HG03064 (cell line): ENCODE data around the gene TARM1.
"Not testable (repeated sequence)": the region's sequence is repeated elsewhere in the genome, so short reads cannot be mapped to it uniquely, and the experiment has no call there.

Experiments used
- ATAC-seq: cut with Tn5 transposase; IDR thresholded peaks from one replicate; pipeline ENCODE4 v1.9.1; 2021; ENCODE audit warnings: low read depth; ENCODE audit not compliant: unreplicated experiment

The TARM1 gene

DNA sequence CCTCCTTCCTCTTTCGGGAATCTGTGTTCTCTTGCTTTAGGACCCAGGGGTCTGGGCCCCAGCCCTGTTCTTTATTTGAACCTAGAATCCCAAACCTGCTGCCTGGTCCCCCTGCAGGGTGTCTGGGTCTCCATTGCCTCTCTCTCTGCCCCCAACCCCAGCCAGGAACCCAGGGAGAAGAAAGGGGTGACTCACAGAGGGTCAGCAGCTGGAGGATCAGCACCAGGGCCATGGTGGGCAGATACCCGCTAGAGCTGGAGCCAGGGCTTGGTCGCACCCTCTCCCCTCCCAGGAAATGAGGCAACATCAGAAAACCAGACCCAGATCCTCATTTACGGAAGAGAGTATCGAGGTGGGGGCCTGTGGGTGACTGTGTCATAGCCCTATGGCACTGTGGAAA, 19.4 kb upstream of the TARM1 start, which contains the start of gene OSCAR:
TSS of gene OSCAR (minus strand) at position 243 of the 400 bp plus-strand sequence. CDS start at position 232, 11 bp downstream.
- ATAC-seq: no peak

DNA sequence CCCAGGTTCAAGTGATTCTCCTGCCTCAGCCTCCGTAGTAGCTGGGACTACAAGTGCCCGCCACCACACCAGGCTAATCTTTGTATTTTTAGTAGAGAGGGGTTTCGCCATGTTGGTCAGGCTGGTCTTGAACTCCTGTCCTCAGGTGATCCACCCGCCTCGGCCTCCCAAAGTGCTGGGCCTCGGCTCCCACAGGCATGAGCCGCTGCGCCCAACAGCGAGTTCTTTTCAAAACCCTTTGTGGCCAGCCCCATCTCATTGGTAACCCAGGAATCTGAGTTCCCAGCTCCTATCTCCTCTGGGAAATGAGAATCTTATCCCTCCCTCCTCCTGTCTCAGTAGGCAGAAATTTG, 18.7 kb upstream of the TARM1 start:
- ATAC-seq: not testable (repeated sequence)

DNA sequence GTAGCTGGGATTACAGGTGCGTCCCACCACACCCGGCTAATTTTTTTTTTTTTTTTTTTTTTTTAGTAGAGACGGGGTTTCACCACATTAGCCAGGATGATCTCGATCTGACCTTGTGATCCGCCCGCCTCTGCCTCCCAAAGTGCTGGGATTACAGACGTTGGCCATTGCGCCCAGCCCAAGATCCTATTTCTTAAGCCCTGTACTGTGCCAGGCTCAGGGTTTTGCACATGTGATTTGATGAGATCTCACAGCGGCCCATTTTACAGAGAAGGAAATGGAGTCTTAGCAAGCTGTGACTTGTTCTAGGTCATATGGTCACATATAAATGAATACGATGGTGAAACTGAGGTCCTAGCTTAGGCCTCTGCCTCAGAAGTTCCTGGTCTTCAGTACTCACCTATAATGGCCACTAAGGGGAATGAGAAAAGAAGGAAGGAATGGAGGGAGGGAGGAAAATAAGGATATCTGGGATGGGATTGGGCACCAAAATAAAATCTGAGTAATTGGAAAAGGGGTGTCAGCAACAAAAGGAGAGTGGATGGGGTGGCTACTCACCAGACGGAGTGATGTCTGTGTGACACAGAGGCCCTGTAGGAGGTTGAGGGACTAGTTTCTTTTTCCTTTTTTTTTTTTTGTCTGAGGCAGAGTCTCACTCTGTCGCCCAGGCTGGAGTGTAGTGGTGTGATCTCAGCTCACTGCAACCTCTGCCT, 18.2 kb upstream of the TARM1 start:
- no peak for ATAC-seq

DNA sequence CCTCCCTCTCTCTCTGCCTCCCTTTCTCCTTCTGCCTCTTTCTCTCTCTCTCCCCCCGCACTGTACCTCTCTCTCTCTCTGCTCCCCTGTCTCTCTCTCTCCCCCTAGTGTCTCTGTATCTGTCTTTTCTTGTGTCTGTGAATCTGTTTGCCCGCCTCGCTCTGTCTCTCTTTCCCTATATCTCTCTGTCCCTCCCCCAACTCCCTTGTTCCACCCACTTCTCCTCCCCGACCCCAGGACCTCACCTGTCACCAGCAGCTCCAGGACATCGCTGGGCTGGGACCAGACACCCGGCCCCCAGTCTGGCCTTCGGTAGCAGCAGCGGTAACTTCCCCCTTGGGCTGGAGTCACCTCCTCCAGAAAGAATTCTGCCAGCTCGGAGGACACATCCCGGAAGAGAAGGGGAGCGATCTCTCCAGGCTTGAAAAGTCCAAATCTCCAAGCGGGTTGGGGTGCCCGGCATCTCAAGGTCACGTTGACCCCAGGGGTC, 15.5 kb upstream of the TARM1 start:
- no peak for ATAC-seq

DNA sequence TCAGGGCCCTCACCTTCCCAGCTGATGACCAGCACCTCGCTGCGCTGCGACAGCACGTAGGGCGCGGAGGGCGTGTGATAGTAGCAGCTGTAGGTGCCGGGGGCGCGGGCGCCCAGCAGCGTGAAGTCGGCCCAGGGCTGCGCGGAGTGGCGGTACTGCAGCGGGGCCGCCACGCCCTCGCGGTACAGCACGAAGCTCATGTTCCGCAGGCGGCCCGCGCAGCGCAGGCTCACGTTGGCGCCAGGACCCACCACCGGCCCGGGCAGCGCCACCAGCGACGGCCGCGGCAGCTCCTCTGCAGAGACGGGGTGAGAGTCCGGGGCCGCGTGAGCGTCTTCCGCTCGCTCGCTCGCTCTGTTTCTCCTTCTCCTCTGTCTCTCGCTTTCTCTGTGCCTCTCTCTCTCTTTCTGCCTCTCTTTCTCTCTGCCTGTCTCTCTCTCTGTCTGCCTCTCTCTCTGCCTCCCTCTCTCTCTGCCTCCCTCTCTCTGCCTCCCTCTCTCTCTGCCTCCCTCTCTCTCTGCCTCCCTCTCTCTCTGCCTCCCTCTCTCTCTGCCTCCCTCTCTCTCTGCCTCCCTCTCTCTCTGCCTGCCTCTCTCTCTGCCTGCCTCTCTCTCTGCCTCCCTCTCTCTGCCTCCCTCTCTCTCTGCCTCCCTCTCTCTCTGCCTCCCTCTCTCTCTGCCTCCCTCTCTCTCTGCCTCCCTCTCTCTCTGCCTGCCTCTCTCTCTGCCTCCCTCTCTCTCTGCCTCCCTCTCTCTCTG, 14.9 kb upstream of the TARM1 start:
- ATAC-seq: not testable (repeated sequence)

DNA sequence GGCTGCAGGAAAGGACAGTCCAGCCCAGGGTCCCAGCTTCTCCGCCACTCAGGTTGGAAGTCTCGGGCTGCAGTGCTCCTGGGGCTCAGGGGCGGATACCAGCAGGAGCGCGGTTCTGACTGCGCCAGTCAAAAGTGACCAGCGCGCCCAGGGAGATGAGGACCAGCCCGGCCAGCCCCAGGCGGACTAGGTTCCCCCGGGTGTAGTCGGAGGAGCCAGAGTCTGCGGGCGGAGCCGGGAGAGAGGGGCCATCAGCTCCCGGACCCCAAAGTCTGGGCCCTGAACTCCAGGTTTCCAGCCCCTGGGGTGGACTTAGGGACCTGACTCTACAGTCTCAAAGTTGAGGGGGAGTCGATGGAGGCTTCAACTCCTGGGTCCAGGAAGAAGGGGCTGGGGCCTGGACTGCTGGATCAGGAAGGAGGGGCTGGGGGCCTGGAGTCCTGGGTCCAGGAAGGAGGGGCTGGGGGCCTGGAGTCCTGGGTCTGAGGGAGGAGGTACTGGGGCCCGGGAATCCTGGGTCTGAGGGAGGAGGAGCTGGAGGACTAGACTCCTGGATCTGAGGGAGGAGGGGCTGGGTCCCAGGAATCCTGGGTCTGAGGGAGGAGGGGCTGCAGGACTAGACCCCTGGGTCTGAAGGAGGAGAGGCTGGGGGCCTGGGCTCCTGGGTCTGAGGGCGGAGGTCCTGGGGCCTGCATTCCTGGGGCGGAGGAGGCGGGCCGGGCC, 14.1 kb upstream of the TARM1 start:
- ATAC-seq: no peak

DNA sequence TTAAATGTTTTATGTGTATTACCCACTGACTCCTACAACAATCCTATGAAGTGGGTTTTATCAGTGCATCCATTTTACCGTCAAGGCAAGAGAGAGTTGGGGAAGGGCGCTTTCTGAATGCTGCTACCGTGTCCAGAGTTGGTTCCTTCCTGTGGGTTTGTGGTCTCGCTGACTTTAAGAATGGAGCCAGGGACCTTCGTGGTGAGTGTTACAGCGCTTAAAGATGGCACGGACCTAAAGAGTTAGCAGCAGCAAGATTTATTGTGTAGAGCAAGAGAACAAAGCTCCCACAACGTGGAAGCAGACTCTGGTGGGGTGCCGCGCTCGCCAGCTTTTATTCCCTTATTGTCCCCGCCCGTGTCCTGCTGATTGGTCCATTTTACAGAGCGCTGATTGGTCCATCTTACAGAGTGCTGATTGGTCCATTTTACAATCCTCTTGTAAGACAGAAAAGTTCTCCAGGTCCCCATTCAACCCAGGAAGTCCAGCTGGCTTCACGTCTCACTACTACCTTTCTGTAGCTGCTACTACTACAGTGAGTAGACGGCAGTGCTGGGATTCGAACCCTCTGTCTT, 13.3 kb upstream of the TARM1 start:
- ATAC-seq: no peak

DNA sequence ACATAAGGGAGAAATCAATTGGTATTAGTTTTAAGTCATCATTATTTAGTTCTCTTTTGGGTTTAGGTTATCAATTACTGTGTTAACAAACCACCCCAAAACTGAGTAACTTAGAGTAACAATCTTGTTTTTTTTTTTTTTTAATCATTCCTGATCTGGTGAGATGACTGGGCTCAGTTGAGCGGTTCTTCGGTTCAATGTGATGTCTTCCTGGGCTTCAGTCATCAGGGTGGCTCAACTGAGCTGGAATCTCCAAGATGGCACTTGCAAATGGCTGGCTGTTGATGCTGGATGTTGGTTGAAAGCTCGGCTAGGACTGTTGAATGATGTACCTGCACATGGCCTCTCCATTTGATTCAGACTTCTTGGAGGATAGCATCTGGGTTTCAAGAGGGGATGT, 3.2 kb upstream of the TARM1 start:
- no peak for ATAC-seq

DNA sequence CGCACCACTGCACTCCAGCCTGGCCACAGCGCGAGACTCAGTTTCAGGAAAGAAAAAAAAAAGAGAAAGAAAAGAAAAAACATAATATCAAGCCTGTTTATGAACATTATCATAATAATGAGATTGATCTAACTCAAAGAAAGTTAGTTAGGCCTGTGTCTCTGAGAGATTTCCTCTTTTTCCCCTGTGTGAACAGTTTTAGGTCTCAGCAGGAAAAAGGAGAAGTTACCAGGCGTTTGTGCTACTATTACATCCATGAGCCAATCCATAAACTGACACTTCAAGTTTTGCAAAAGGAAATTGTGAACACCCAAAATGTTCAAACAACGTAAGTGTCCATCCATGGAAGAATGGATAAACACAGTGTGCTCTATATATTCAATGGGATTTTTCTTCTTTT, 3.8 kb downstream of the TARM1 start:
- no peak for ATAC-seq

DNA sequence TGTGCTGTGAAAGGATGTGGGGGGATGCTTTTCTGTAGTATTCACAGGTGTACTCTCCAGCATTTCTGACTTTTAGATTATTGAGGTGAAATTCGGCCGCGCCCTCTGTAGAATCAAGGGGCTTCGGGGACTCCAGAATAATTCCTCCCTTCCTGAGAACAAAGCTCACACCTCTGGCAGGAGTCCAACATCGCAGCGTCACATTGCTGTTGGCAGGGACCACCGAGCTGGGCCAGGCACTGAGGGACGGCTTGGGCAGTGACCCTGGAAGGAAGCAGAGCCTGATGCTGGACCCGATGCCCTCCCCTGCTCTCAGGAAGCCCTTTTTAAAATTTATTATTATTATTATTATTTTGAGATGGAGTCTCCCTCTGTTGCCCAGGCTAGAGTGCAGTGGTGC, 6.3 kb downstream of the TARM1 start:
- no peak for ATAC-seq

DNA sequence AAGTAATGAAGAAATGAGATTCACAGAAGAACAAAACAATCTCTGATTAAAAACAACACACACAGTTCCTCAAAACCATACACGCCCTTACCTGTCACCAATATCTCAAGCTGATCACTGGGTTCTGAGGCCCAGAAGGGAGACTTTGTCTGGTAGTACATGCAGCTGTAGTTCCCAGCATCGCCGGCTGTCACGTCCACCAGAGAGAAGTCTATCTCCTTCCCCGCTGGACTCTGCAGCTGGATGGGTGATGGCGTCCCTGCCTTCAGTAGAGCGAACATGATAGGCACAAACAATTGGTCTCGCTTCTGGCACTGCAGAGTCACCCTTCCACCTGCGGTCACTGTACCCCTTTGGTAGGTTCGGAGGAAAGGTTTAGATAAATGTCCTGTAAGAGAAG, 7.3 kb downstream of the TARM1 start:
- ATAC-seq: no peak

DNA sequence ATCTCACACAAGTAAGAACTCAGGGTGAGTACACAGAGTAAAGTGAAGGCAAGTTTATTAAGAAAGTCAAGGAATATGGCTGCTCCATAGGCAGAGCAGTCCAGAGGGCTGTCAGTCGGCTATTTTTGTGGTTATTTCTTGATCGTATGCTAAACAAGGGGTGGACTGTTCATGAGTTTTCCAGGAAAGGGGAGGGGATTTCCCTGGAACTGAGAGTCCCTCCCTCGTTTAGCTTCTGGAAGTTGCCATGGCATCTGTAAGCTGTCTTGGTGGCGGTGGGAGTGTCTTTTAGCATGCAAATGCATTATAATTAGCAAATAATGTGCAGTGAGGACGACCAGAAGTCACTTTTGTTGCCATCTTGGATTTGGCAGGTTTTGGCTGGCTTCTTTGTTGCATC, 11.7 kb downstream of the TARM1 start:
- ATAC-seq: no peak

DNA sequence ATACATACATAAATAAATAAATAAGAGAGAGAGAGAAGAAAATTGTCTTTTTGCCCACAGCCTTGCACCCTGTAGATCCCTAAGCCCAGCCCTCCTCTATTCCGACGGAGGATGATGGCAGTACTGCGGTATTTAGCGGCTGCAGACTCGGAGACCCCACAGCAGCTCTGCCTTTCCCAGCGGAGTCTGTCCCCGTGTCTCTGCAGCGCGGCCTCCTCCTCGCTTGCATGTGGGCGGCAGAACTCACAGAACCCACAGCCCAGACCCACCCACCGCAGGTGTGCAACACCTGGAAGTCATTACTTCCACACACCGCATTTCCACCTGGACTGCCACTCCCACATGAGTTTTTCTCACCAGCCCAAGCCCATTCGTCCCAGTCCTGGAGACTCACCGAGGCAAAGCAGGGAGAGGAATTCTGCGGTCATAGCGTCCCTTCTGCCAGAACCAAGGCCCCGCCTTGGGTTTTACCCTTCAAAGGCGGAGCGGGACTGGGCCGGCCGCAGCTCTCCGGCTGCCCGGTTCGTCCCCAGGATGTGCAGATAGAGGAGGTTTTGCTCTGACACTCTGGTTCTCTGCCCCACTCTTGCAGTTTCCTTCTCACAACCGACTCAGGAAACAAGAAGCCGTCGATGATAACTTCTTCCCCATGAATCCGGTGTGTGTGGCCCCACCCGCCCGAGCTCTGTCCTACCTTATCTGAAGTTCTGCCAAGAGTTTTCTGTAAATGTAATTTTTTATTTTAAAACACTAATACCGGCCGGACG, 17.6 kb downstream of the TARM1 start, which contains the start of gene VSTM1:
TSS of gene VSTM1 (minus strand) at position 548 of the 767 bp plus-strand sequence. CDS start at position 428, 120 bp downstream.
- ATAC-seq: no peak

DNA sequence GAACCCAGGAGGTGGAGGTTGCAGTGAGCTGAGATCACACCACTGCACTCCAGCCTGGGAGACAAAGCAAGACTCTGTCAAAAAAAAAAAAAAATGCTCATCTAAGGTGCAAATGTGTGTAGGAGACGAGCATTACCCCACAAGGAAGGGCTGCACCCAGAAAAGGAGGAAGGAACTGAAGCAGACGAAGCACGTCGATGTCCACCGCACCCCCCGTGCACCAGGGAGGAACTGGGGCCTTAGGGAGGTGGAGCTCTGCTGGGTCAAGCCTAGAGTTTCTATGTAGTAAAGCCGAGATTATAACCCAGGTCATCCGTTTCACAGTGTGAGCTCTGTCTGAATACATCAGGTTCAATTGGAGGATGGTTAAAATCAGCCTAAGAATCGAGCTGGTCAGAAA, 18.5 kb downstream of the TARM1 start:
- no peak for ATAC-seq

DNA sequence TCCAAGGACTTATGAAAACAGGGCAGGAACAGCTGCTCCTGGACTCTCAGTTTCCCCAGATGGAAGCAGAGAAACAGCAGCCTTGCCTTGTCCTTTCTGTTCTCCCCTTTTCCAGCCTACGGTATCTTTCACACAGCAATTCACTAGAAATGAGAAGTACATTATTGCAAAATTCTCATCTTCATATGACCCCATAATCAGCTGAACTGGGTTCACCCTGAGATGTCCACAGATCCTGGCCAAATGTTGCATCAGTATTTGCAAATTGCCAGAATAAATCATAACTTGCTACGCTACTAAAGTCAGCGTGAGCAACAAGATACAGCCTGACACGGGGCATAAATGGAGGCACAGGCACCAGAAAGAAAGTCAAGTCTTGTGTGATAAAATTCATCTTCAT, 33.5 kb downstream of the TARM1 start:
- no peak for ATAC-seq

DNA sequence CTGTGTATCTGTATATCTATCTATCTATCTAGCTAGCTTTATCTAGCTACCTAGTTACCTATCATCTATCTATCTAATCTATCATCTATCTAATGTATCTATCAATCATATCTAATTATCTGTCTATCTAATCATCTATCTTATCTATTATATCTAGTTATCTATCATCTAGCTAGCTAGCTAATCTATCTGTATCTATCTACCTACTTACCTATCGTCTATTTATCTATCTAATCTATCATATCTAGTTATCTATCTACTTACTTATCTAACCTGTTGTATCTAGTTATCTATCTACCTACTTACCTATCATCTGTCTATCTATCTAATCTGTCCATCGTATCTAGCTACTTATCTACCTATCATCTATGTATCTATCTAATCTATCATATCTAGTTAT, 35.4 kb downstream of the TARM1 start:
- no peak for ATAC-seq

DNA sequence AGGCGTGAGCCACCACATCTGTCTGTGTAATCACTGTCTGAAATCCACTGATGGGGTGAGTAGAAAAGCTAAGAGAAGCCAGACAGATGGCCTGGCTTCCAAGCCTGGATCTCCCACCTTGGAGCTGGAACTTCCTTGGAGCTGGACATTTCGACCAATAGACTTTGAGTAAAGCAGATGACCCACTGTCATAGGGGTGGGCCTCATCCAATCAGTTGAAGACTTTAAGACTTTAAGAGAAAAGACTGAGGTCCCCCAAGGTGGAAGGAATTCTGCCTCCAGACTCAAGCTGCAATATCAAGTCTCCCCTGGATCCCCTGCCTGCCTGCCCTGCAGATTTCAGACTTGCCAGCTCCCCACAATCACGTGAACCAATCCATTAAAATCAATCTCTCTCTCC, 38.2 kb downstream of the TARM1 start:
- no peak for ATAC-seq

DNA sequence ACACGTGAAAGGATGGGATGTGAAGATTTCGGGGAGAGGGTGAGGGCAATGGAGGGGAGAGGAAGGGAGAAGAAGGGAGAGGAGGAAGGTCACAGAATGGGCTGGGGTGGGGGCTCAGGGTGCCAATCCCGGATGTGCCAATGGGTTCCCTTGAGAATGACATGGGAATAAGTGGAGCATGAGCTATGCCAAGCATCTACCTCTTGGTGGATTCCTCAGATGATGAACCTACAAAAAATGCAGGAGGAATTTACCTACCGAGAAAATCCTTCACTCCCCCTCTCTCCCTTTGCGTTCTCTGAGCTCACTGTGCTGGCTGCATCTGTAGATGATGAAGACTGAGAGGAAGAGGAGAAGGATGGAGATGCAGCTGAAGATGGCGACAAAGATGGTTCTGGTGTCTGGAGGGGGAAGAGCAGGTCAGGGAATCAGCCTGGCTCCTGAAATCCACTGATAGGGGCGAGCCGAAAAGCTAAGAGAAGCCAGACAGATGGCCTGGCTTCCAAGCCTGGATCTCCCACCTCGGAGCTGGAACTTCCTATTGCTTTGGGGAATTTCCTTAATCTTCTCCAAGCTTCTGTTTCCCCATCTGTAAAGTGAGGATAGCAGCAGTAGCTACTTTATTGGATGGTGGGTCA, 39.1 kb downstream of the TARM1 start:
- ATAC-seq: no peak

DNA sequence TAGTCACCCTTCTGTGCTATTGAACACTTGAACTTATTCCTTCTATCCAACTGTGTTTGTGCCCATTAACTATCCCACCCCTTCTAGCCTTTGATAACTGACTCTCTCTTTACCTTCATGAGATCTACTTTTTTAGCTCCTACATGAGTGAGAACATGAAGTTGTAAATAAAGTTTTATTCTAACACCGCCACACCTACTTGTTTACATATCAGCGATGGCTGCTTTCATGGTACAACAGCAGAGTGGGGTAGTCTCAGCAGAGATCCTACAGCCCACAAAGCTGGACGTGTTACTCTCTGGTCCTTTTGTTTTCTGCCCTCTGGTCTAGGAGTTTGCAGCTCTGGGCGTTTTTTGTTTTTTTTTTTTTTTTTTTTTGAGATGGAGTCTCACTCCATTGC, 41.2 kb downstream of the TARM1 start:
- ATAC-seq: no peak

DNA sequence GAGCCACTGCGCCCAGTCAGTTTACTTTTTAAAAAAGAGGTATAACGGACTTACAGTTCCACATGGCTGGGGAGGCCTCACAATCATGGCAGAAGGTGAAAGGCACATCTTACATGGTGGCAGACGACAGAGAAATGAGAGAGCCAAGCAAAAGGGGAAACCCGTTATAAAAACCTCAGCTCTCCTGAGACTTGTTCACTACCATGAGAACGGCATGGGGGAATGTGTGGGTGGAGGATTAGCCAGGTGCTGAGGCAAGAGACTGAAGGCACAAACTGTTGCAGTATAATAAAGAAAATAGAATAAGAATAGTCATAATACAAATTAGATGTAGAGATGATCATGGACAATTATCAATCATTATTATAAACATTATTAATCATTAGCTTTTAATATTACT, 44.6 kb downstream of the TARM1 start:
- ATAC-seq: not testable (repeated sequence)
